HCT116 (cell line): ENCODE measurements around the gene RALB. TPM values are rescaled to one million over a fixed set of nuclear protein-coding genes. Genes with fewer than 3 reads are reported as not detected.
A peak's percentile ranks its signal among the peaks of the same experiment; 100 is the strongest.

Experiments used
- ATAC-seq: fragments of 200-7000 bp; cut with Tn5 transposase; 2 replicates; pipeline ENCODE4 v1.9.1; 2020; ENCODE audit warnings: mild to moderate bottlenecking, moderate library complexity
- BruUV-seq: library from RNA; stranded (reverse); fragments of 400-500 nt; replicated peaks from 2 replicates; lab custom pipeline; 2021; lab: Mats Ljungman, UMichigan
- CTCF ChIA-PET: fragments of 300-600 bp; sonication (Branson Sonifier 250); formaldehyde crosslinking; loops from one replicate; lab custom pipeline; 2021; ENCODE audit warnings: antibody characterized with exemption; lab: Charles Lee
- POLR2A ChIA-PET: fragments of 300-600, 350-600 bp; sonication (Branson Sonifier 250); formaldehyde crosslinking; loops from one replicate; lab custom pipeline; 2021; ENCODE audit warnings: antibody characterized with exemption; lab: Charles Lee
- RAD21 ChIA-PET, 2 experiments: fragments of 300-600 bp; sonication (Branson Sonifier 250); formaldehyde crosslinking; loops; one replicate each; lab custom pipeline; 2023; ENCODE audit warnings: low total read pairs in 2 of 2; ENCODE audit not compliant: uncharacterized antibody in 2 of 2, unreplicated experiment in 2 of 2, low non-redundant PET in 1 of 2; lab: Charles Lee
- DNase-seq: peaks from one replicate; pipeline ENCODE4 v3.0.0-alpha.2; 2010; ENCODE audit warnings: low read depth, low spot score
- H2AFZ ChIP-seq: fragments of 200-600 bp; shearing (Covaris generic), sonication (generic); 2 replicates; pipeline ENCODE4 v1.6.1; 2017; ENCODE audit warnings: low read depth, mixed run types, mixed read lengths, antibody characterized with exemption, low read length; ENCODE audit not compliant: poor library complexity, severe bottlenecking
- H3K27ac ChIP-seq: 2 replicates; pipeline ENCODE4 v1.5.1; 2012; ENCODE audit warnings: low read depth, low read length
- H3K27me3 ChIP-seq: fragments of 200-600 bp; sonication (generic); 2 replicates; pipeline ENCODE4 v1.6.1; 2016; ENCODE audit warnings: mixed run types, low read length, mixed read lengths; ENCODE audit not compliant: insufficient read depth
- H3K36me3 ChIP-seq, 2 experiments: fragments of 200-500 bp in 1 of 2; fragments of 200-600 bp in 1 of 2; sonication (Bioruptor generic) in 1 of 2; sonication (generic) in 1 of 2; 2 replicates each; pipeline versions ENCODE4 v1.5.1 to v1.6.1; 2014 to 2016; ENCODE audit warnings: low read length in 2 of 2, inconsistent platforms in 1 of 2, mixed read lengths in 1 of 2, mixed run types in 1 of 2; ENCODE audit not compliant: insufficient read depth in 2 of 2, control insufficient read depth in 1 of 2
- H3K4me1 ChIP-seq, 2 experiments: fragments of 200-600 bp in 1 of 2; sonication (generic) in 1 of 2; 2 replicates each; pipeline versions ENCODE4 v1.5.1 to v1.6.1; 2012 to 2017; ENCODE audit warnings: low read length in 2 of 2, inconsistent platforms in 1 of 2, mild to moderate bottlenecking in 1 of 2, mixed read lengths in 1 of 2, mixed run types in 1 of 2, moderate library complexity in 1 of 2; ENCODE audit not compliant: insufficient read depth in 2 of 2, control insufficient read depth in 1 of 2
- H3K4me2 ChIP-seq: fragments of 200-600 bp; sonication (generic); 2 replicates; pipeline ENCODE4 v1.6.1; 2017; ENCODE audit warnings: mixed run types, low read length, mixed read lengths
- H3K4me3 ChIP-seq, 2 experiments: fragments of 200-600 bp in 1 of 2; sonication (generic) in 1 of 2; replicated peaks in 1 of 2; 2 replicates each; pipeline ENCODE4 v1.5.1; 2011 to 2016; ENCODE audit warnings: low read length in 2 of 2, control low read depth in 1 of 2, low read depth in 1 of 2, mild to moderate bottlenecking in 1 of 2, mixed read lengths in 1 of 2, mixed run types in 1 of 2
- H3K79me2 ChIP-seq: fragments of 200-600 bp; sonication (generic); 2 replicates; pipeline ENCODE4 v1.6.1; 2017; ENCODE audit warnings: mild to moderate bottlenecking, mixed run types, low read length, moderate library complexity, mixed read lengths; ENCODE audit not compliant: insufficient read depth
- H3K9ac ChIP-seq: fragments of 200-600 bp; sonication (generic); 2 replicates; pipeline ENCODE4 v1.6.1; 2016; ENCODE audit warnings: low read length, mixed read lengths
- H3K9me2 ChIP-seq: fragments of 200-600 bp; sonication (generic), shearing (Covaris generic); 2 replicates; pipeline ENCODE4 v1.6.1; 2017; ENCODE audit warnings: mixed run types, mild to moderate bottlenecking, moderate library complexity; ENCODE audit not compliant: insufficient read depth
- H3K9me3 ChIP-seq, 2 experiments: fragments of 200-500 bp in 1 of 2; fragments of 200-600 bp in 1 of 2; sonication (Bioruptor generic) in 1 of 2; sonication (generic) in 1 of 2; 2 replicates each; pipeline ENCODE4 v1.6.1; 2014 to 2017; ENCODE audit warnings: low read length in 2 of 2, mixed read lengths in 2 of 2, inconsistent platforms in 1 of 2, low read depth in 1 of 2, mild to moderate bottlenecking in 1 of 2, mixed run types in 1 of 2, moderate library complexity in 1 of 2; ENCODE audit not compliant: control insufficient read depth in 1 of 2, insufficient read depth in 1 of 2
- H4K20me1 ChIP-seq: fragments of 200-600 bp; sonication (generic), shearing (Covaris generic); 2 replicates; pipeline ENCODE4 v1.6.1; 2017; ENCODE audit warnings: mixed run types, mild to moderate bottlenecking, moderate library complexity; ENCODE audit not compliant: insufficient read depth
- ATF3 ChIP-seq: IDR thresholded peaks from 2 replicates; pipeline ENCODE4 v1.6.1; 2012
- CBX3 ChIP-seq: IDR thresholded peaks from 2 replicates; pipeline ENCODE4 v1.6.1; 2012; ENCODE audit warnings: low read depth
- CEBPB ChIP-seq: IDR thresholded peaks from 2 replicates; pipeline ENCODE4 v1.6.1; 2012; ENCODE audit warnings: low read depth
- EGR1 ChIP-seq: IDR thresholded peaks from 2 replicates; pipeline ENCODE4 v1.6.1; 2012; ENCODE audit warnings: low read depth
- ELF1 ChIP-seq: IDR thresholded peaks from 2 replicates; pipeline ENCODE4 v1.6.1; 2012; ENCODE audit warnings: low read depth, borderline replicate concordance
- EZH2 ChIP-seq: fragments of 200-600 bp; sonication (generic); IDR thresholded peaks from 2 replicates; pipeline ENCODE4 v1.6.1; 2017; ENCODE audit warnings: antibody characterized with exemption, mixed run types
- EZH2phosphoT487 ChIP-seq: fragments of 200-600 bp; IDR thresholded peaks from 2 replicates; pipeline ENCODE4 v1.6.1; 2018; ENCODE audit warnings: antibody characterized with exemption, borderline replicate concordance
- FOSL1 ChIP-seq: IDR thresholded peaks from 2 replicates; pipeline ENCODE4 v1.6.1; 2012; ENCODE audit warnings: low read depth
- JUND ChIP-seq: IDR thresholded peaks from 2 replicates; pipeline ENCODE4 v1.6.1; 2012
- POLR2A ChIP-seq: IDR thresholded peaks from 2 replicates; pipeline ENCODE4 v1.7.0; 2011; ENCODE audit warnings: borderline replicate concordance; ENCODE audit not compliant: insufficient read depth, insufficient read length; ENCODE audit errors: extremely low read depth
- POLR2AphosphoS5 ChIP-seq: IDR thresholded peaks from 2 replicates; pipeline ENCODE4 v1.6.1; 2011; ENCODE audit warnings: mild to moderate bottlenecking, low read depth, low read length, moderate library complexity
- RAD21 ChIP-seq: IDR thresholded peaks from 2 replicates; pipeline ENCODE4 v1.6.1; 2012; ENCODE audit warnings: low read depth, mild to moderate bottlenecking
- SIN3A ChIP-seq: IDR thresholded peaks from 2 replicates; pipeline ENCODE4 v1.6.1; 2012; ENCODE audit warnings: low read depth
- SP1 ChIP-seq: IDR thresholded peaks from 2 replicates; pipeline ENCODE4 v1.6.1; 2012; ENCODE audit warnings: low read depth
- SRF ChIP-seq: IDR thresholded peaks from 2 replicates; pipeline ENCODE4 v1.6.1; 2012; ENCODE audit warnings: low read depth
- ZFX ChIP-seq: fragments of 450-650 bp; IDR thresholded peaks from 2 replicates; pipeline ENCODE4 v1.6.1; 2017
- intact Hi-C: fragments of 100-400 bp; cut with micrococcal nuclease; formaldehyde crosslinking; loops from 2 replicates; pipeline ENCODE4 v1.10.0; 2022
- total RNA-seq: library from RNA; stranded (reverse); gene quantifications from one replicate; pipeline ENCODE4 v1.2.1, GENCODE V29; 2021; ENCODE audit not compliant: unreplicated experiment

The RALB gene
- total RNA-seq, 1 experiment from 2014 or later, result 42.8 TPM

- TF ChIP-seq CEBPB (no peak), SP1 (no peak; the same call in 1 of the 2 replicates), POLR2AphosphoS5 (peak; percentile 78), JUND (no peak), CBX3 (peak; percentile 87), RAD21 (peak; percentile 45)
Measured at GRCh38 chr2:120223034-120223912, 29.4 kb upstream of the RALB start, which contains the start of gene TMEM185B (continued).

DNA sequence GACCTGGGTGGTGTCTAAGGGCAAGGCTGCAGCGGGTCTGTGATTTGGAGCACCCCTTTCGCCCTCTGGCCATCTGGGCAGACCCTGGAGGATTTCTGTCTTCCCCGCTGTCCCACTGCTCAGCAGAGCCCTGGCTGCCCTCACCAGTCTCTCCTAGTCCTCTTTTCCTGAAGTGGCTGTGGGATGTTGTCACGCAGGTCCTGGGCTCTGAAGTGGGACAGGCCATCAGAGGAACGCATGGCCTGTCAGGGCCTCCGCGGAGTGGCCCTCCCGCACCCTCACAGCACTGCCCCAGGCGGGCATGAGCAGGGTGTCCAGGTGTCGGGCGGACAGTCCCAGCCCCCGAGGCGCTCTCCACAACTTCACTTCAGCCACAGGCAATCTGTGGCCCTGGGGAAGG is 28.4 kb upstream of the RALB start:
- POLR2A ChIA-PET, result no interaction called here
- no peak for TF ChIP-seq POLR2AphosphoS5
- no peak for TF ChIP-seq EGR1
- no peak for TF ChIP-seq ELF1
- TF ChIP-seq ATF3, result no peak
- no peak for TF ChIP-seq RAD21
- TF ChIP-seq CEBPB, result no peak
- no peak for TF ChIP-seq POLR2A
- TF ChIP-seq EZH2phosphoT487, result no peak
- no peak for TF ChIP-seq SIN3A
- no peak for TF ChIP-seq ZFX
- no peak for TF ChIP-seq EZH2
- no peak for TF ChIP-seq FOSL1
- TF ChIP-seq SRF, result no peak
- TF ChIP-seq, all 23 proteins: peak for 0
- DNase-seq (no peak), ATAC-seq (no peak)
- peaks cover 21% of the 10 kb centered on the region for H3K79me2 ChIP-seq
- RAD21 ChIA-PET, result no interaction called here
- no peaks in the 10 kb centered on the region for H3K9me3 ChIP-seq
- CTCF ChIA-PET, result no interaction called here
- H2AFZ ChIP-seq, result no peak overlapping the region
- H3K9me2 ChIP-seq, result no peaks in the 10 kb centered on the region
- no peaks in the 10 kb centered on the region for H3K27me3 ChIP-seq
- peaks cover 0 to 7% of the 10 kb centered on the region in 2 experiments; a peak in 1 of 4 replicates for H3K36me3 ChIP-seq
- intact Hi-C loops, result no loop called here
- no TSS peak for BruUV-seq
- peak overlapping the region; percentile 58 to 65 for H3K4me3 ChIP-seq
- H3K4me2 ChIP-seq, result peak overlapping the region; percentile 91
- H3K4me1 ChIP-seq, result peaks cover 6 to 30% of the 10 kb centered on the region in 2 experiments; a peak in 3 of 4 replicates
- no peaks in the 10 kb centered on the region for H4K20me1 ChIP-seq
- H3K27ac ChIP-seq, result no peak overlapping the region; the same call in 1 of the 2 replicates
- peak overlapping the region; percentile 74 for H3K9ac ChIP-seq
